ENCODE measurements around the gene HTR6.
A peak's percentile ranks its signal among the peaks of the same experiment; 100 is the strongest.
"Not testable (repeated sequence)": the region's sequence is repeated elsewhere in the genome, so short reads cannot be mapped to it uniquely, and the experiment has no call there.

Gene HTR6

DNA sequence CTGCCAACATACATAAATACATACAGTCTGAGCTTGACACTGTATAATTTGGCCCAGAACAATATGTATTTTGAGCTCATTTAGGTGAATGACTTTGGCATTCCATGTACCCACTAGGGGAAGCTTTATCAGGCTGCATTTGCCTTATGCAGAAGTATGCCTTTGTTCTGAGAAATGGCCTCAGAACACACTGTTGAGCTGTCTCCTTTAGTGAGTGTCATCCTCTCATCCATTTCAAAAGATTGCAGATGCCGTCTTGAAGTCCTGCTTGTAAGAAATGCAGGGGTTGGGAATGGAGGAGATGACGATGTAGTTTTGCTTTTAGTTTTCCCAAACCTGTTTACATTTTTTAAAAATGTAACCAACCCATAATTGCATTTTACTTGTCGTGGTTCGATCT, 35.3 kb upstream of the HTR6 start:
- ChIA-PET POLR2A (ENCODE audit: low non-redundant PET) (no interaction called here), CTCF (interaction anchor here (0.7 kb wide), 1 partner anchor 74 kb away, joined by 3 read pairs; no protein-coding TSS in a partner anchor)
- no peak for DNase-seq (ENCODE audit: low spot score)
- H3K27ac ChIP-seq, result no peak overlapping the region
- TF ChIP-seq, protein P1, sequence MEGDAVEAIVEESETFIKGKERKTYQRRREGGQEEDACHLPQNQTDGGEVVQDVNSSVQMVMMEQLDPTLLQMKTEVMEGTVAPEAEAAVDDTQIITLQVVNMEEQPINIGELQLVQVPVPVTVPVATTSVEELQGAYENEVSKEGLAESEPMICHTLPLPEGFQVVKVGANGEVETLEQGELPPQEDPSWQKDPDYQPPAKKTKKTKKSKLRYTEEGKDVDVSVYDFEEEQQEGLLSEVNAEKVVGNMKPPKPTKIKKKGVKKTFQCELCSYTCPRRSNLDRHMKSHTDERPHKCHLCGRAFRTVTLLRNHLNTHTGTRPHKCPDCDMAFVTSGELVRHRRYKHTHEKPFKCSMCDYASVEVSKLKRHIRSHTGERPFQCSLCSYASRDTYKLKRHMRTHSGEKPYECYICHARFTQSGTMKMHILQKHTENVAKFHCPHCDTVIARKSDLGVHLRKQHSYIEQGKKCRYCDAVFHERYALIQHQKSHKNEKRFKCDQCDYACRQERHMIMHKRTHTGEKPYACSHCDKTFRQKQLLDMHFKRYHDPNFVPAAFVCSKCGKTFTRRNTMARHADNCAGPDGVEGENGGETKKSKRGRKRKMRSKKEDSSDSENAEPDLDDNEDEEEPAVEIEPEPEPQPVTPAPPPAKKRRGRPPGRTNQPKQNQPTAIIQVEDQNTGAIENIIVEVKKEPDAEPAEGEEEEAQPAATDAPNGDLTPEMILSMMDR (conservative IDR thresholded peaks at IDR 0.05; ENCODE audit: low read depth), result no peak

DNA sequence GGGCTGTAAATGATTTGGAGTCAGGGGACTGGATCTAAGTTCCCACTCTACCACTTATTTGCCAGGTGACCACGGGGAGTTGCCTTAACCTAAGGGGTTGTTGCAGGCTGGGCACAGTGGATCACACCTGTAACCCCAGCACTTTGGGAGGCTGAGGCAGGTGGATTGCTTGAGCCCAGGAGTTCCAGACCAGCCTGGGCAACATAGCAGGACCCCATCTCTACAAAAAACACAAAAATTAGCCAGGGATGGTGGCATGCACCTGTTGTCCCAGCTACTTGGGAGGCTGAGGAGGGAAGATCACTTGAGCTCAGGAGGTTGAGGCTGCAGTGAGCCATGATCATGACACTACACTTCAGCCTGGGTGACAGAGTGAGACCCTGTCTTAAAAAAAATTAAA, 34.5 kb upstream of the HTR6 start:
- DNase-seq (ENCODE audit: low spot score); H3K27ac ChIP-seq: not testable (repeated sequence)
- POLR2A ChIA-PET (ENCODE audit: low non-redundant PET), result interaction anchor here (0.7 kb wide), 1 partner anchor 10 kb away, joined by 4 read pairs; no protein-coding TSS in a partner anchor
- CTCF ChIA-PET, result interaction anchor here (0.7 to 1.2 kb wide), 4 partner anchors 23 to 881 kb away, joined by 3 read pairs; no protein-coding TSS in a partner anchor

DNA sequence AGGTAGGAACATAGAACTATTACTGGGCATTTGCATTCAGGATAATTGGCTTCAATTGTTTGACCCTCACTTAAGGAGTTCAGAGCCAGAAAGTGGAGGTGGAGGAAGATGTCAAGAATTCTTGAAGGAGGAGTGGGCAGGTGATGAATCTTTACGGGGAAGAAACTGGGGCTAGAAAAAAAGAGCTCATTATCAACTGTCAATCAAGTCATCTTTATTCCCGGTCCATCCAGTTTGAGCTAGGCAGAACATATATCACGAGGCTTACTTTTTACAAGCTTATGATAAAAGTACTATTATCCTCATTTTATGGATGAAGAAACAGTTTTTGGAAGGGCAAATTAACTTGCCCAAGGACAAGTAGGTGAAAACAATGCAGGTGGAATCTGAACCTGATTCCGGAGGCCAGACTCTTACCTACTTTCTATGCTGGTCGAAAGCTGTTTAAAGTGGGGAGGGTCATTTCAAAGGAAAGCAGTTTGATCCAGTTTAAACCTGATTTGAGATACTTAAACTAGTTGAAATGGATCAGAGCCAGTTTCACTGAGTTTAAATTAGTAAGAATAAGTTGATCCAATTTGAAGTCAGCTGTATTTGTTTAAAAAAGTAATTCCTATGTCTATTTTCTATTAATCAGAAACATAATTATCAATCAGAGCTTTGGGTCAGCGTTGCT, 33.8 kb upstream of the HTR6 start:
- DNase-seq (ENCODE audit: low spot score), result no peak
- CTCF ChIA-PET, result interaction anchor here (0.6 to 1.2 kb wide), 4 partner anchors 13 to 881 kb away, joined by 3 to 5 read pairs (median 3); no protein-coding TSS in a partner anchor
- H3K27ac ChIP-seq, result no peak overlapping the region
- POLR2A ChIA-PET (ENCODE audit: low non-redundant PET), result interaction anchor here (0.5 to 0.7 kb wide), 3 partner anchors 10 to 586 kb away, joined by 3 to 8 read pairs (median 4); no protein-coding TSS in a partner anchor
- TF ChIP-seq, protein P1 (conservative IDR thresholded peaks at IDR 0.05; ENCODE audit: low read depth), result no peak

DNA sequence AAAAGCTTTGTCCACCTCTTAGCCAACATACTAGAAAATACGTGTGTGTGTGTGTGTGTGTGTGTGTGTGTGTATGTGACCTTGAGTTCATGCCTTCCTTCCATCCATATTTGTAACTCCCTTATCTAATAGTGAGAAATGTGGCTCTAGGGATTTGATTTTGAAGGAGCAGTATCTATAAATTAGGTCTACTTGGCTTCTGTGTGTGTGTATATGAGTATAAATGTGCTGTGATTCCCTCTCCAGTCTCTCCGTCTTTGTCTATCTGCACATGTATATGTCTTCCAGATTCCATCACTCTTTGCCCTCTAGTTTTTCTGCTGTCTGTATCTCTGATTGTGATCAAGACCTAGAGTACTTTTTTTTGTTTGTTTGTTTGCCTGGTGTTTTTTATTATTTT, 32.5 kb upstream of the HTR6 start:
- TF ChIP-seq, protein P1 (conservative IDR thresholded peaks at IDR 0.05; ENCODE audit: low read depth), result no peak
- H3K27ac ChIP-seq, result no peak overlapping the region
- POLR2A ChIA-PET (ENCODE audit: low non-redundant PET), result no interaction called here
- CTCF ChIA-PET, result no interaction called here
- no peak for DNase-seq (ENCODE audit: low spot score)

DNA sequence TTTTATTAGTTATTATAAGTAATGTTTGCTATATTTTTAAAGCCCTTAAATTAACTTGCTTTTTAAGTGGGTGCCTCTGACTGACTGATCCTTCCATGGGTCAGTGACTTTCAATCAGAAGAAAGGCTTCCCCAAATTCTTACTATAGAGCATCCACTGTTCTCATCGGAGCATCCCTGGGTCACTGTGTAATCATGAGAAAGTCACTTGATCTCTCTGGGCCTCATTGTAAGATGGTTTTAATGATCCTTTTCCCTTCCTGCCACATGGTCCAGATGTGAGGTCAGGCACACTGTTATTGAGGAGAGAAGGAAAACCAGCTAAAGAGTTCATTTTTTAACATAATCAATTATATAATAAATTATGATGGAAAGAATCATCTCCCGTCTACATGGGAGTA, 31.6 kb upstream of the HTR6 start:
- TF ChIP-seq, protein P1 (conservative IDR thresholded peaks at IDR 0.05; ENCODE audit: low read depth), result no peak
- POLR2A ChIA-PET (ENCODE audit: low non-redundant PET), result no interaction called here
- no peak overlapping the region for H3K27ac ChIP-seq
- no peak for DNase-seq (ENCODE audit: low spot score)
- CTCF ChIA-PET, result no interaction called here

DNA sequence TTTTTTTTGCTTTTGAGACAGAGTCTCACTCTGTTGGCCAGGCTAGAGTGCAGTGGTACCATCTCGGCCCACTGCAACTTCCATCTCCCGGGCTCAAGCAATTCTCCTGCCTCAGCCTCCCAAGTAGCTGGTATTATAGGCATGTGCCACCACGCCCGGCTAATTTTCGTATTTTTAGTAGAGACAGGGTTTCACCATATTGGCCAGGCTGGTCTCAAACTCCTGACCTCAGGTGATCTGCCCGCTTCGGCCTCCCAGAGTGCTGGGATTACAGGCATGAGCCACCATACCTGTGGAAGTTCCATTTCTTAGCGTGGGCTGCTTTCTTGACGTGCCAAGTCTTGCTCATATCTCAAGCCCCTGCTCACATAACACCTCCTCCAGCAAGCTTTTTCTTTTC, 29.6 kb upstream of the HTR6 start:
- POLR2A ChIA-PET (ENCODE audit: low non-redundant PET); CTCF ChIA-PET: not testable (repeated sequence)

DNA sequence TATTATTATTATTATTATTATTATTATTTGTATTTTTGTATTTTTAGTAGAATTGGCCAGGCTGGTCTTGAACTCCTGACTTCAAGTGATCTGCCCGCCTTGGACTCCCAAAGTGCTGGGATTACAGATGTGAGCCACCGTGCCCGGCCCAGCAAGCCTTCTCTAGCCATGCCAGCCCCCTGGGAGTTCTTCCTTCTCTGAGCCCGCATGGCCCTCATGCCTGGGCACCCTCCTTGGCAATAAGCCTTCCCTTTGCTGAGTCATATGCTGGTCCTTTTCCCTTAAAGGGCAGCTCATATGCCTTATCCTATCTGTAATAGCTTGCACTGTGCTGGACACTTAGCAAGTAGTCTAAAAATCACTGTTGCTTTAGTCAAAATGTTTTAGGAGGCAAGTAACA, 29.0 kb upstream of the HTR6 start:
- CTCF ChIA-PET, result no interaction called here
- TF ChIP-seq, protein P1 (conservative IDR thresholded peaks at IDR 0.05; ENCODE audit: low read depth), result no peak
- POLR2A ChIA-PET (ENCODE audit: low non-redundant PET), result no interaction called here
- DNase-seq (ENCODE audit: low spot score), result no peak
- peak overlapping the region; percentile 65 for H3K27ac ChIP-seq

More for the DNA sequence above, 29.6 kb upstream of the HTR6 start:
- DNase-seq (ENCODE audit: low spot score), result not testable (repeated sequence)
- peak overlapping the region; percentile 65 for H3K27ac ChIP-seq
